Upper lobe of left lung (tissue), 6 donors: ENCODE data around the gene DMTF1. TPM values are rescaled to one million over a fixed set of nuclear protein-coding genes. Genes with fewer than 3 reads are reported as not detected.

Source experiments
- ATAC-seq, 2 donors: fragments of 200-7000 bp; cut with Tn5 transposase; one replicate each; pipeline ENCODE4 v1.9.1; 2022; ENCODE audit warnings: mild to moderate bottlenecking in 2 of 2, moderate library complexity in 2 of 2; ENCODE audit not compliant: low FRiP score in 2 of 2
- DNase-seq, 2 donors: peaks; one replicate each; pipeline ENCODE4 v3.0.0-alpha.2; 2019 to 2020
- H3K27ac ChIP-seq, 4 donors: fragments of 200-600 bp; sonication (generic); one replicate each; pipeline ENCODE4 v1.5.1; 2016 to 2019
- H3K27me3 ChIP-seq, 4 donors: fragments of 200-600 bp; sonication (generic); one replicate each; pipeline ENCODE4 v1.5.1; 2017 to 2019
- H3K36me3 ChIP-seq, 4 donors: fragments of 200-600 bp; sonication (generic); one replicate each; pipeline ENCODE4 v1.5.1; 2016 to 2019
- H3K4me1 ChIP-seq, 4 donors: fragments of 200-600 bp; sonication (generic); one replicate each; pipeline ENCODE4 v1.5.1; 2018 to 2019
- H3K4me3 ChIP-seq, 4 donors: fragments of 200-600 bp; sonication (generic); one replicate each; pipeline ENCODE4 v1.5.1; 2017 to 2019; ENCODE audit warnings: mild to moderate bottlenecking in 2 of 4, moderate library complexity in 1 of 4
- H3K9me3 ChIP-seq, 4 donors: fragments of 200-600 bp; sonication (generic); one replicate each; pipeline ENCODE4 v1.5.1; 2018 to 2019
- CTCF ChIP-seq, 6 experiments: fragments of 450-650 bp in 4 of 6; fragments of 200-600 bp in 2 of 6; sonication (generic) in 2 of 6; IDR thresholded peaks; one replicate each; pipeline ENCODE4 v1.5.1; 2016 to 2019; ENCODE audit warnings: antibody characterized with exemption in 6 of 6
- EP300 ChIP-seq, 4 donors: sonication (generic); formaldehyde crosslinking; IDR thresholded peaks; one replicate each; pipeline ENCODE4 v1.5.1; 2017; ENCODE audit warnings: antibody characterized with exemption in 4 of 4, control low read depth in 2 of 4
- POLR2A ChIP-seq, 4 donors: fragments of 450-650 bp; IDR thresholded peaks; one replicate each; pipeline ENCODE4 v1.5.1; 2016 to 2017; ENCODE audit warnings: antibody characterized with exemption in 4 of 4, mild to moderate bottlenecking in 2 of 4
- POLR2AphosphoS5 ChIP-seq, 2 donors: sonication (generic); formaldehyde crosslinking; IDR thresholded peaks; one replicate each; pipeline ENCODE4 v1.5.1; 2017; ENCODE audit warnings: antibody characterized with exemption in 2 of 2
- WGBS, 2 donors: methylation state at CpG; one replicate each; pipeline ENCODE4 v1.1.5; 2017 to 2018; 5-methylcytosine and 5-hydroxymethylcytosine counted together
- total RNA-seq, 6 donors: library from RNA; depleted of rRNA in 4 of 6; stranded (reverse); fragments of >200 nt in 4 of 6; gene quantifications; one replicate each; pipeline versions ENCODE4 v1.1.0 to v1.2.1, GENCODE V29; 2016 to 2021
- donor health status: DM: no; HTN: no; CAD: no; lungs with moderate emphysema.
- donor health status: DM: no; HTN: yes; CAD: no; lungs with severe emphysema.

DMTF1 gene
- total RNA-seq, 6 donors from 2014 or later, result 51.8 to 258 (median 77.7) TPM

GRCh38 chr7:87144173-87144657, 8.0 kb upstream of the DMTF1 start:
- Histone ChIP-seq H3K4me3 (no peak overlapping the region), H3K27me3 (no peaks in the 10 kb centered on the region), H3K9me3 (no peaks in the 10 kb centered on the region), H3K36me3 (no peaks in the 10 kb centered on the region), H3K27ac (no peak overlapping the region), H3K4me1 (peaks cover 0 to 8% (median 0%) of the 10 kb centered on the region in 4 donors)
- no peak for TF ChIP-seq POLR2AphosphoS5 (IDR thresholded peaks at IDR 0.05)
- WGBS, 2 donors, result 58% methylated on average over 2 of the region's 2 CpGs
- no peak for ATAC-seq
- no peak for DNase-seq

- no peak for ATAC-seq
- no peaks in the 10 kb centered on the region for H3K27me3 ChIP-seq
- peak in 1 of 2 donors; percentile 63 for DNase-seq
- peaks cover 0 to 14% (median 9%) of the 10 kb centered on the region in 4 donors for H3K4me1 ChIP-seq
- TF ChIP-seq CTCF (IDR thresholded peaks at IDR 0.05), result no peak
- TF ChIP-seq POLR2AphosphoS5 (IDR thresholded peaks at IDR 0.05), result no peak
- TF ChIP-seq POLR2A (IDR thresholded peaks at IDR 0.05), result no peak
- no peak for TF ChIP-seq EP300 (IDR thresholded peaks at IDR 0.05)
- H3K27ac ChIP-seq, result no peak overlapping the region
- 91 to 94% methylated on average over 24 to 25 of the region's 25 CpGs for WGBS, 2 donors
- H3K36me3 ChIP-seq, result no peaks in the 10 kb centered on the region
- H3K4me3 ChIP-seq, result no peak overlapping the region
- no peaks in the 10 kb centered on the region for H3K9me3 ChIP-seq
Observed at GRCh38 chr7:87146740-87147386, 5.4 kb upstream of the DMTF1 start.

GRCh38 chr7:87147500-87147899, 4.8 kb upstream of the DMTF1 start:
- TF ChIP-seq POLR2A (IDR thresholded peaks at IDR 0.05) (no peak), POLR2AphosphoS5 (IDR thresholded peaks at IDR 0.05) (no peak), EP300 (IDR thresholded peaks at IDR 0.05) (no peak), CTCF (IDR thresholded peaks at IDR 0.05) (no peak)
- ATAC-seq (no peak), DNase-seq (no peak)
- WGBS, 2 donors, result 92 to 95% methylated on average over 7 of the region's 7 CpGs
- no peak overlapping the region for H3K4me3 ChIP-seq
- no peaks in the 10 kb centered on the region for H3K27me3 ChIP-seq
- H3K9me3 ChIP-seq, result no peaks in the 10 kb centered on the region
- H3K27ac ChIP-seq, result no peak overlapping the region
- H3K4me1 ChIP-seq, result peaks cover 0 to 14% (median 9%) of the 10 kb centered on the region in 4 donors
- H3K36me3 ChIP-seq, result no peaks in the 10 kb centered on the region

GRCh38 chr7:87148332-87148955, 3.8 kb upstream of the DMTF1 start:
- ATAC-seq (no peak), DNase-seq (no peak)
- no peaks in the 10 kb centered on the region for H3K36me3 ChIP-seq
- peak overlapping the region in 1 of 4 donors; percentile 37 for H3K27ac ChIP-seq
- 32 to 54% methylated on average over 1 of the region's 1 CpG for WGBS, 2 donors
- TF ChIP-seq EP300 (IDR thresholded peaks at IDR 0.05) (no peak), CTCF (IDR thresholded peaks at IDR 0.05) (peak in 5 of 6 experiments; percentile 27 to 44 (median 38))
- no peaks in the 10 kb centered on the region for H3K27me3 ChIP-seq
- peaks cover under 1 to 14% (median 9%) of the 10 kb centered on the region in 4 donors for H3K4me1 ChIP-seq
- H3K9me3 ChIP-seq, result no peaks in the 10 kb centered on the region
- no peak overlapping the region for H3K4me3 ChIP-seq

- no peaks in the 10 kb centered on the region for H3K36me3 ChIP-seq
- ATAC-seq (no peak), DNase-seq (no peak)
- 42 to 51% methylated on average over 9 of the region's 9 CpGs for WGBS, 2 donors
- TF ChIP-seq POLR2A (IDR thresholded peaks at IDR 0.05) (no peak), CTCF (IDR thresholded peaks at IDR 0.05) (no peak), EP300 (IDR thresholded peaks at IDR 0.05) (no peak), POLR2AphosphoS5 (IDR thresholded peaks at IDR 0.05) (no peak)
- peaks cover 28 to 37% (median 33%) of the 10 kb centered on the region in 4 donors for H3K4me1 ChIP-seq
- H3K27me3 ChIP-seq, result no peaks in the 10 kb centered on the region
- peak overlapping the region; percentile 33 to 83 (median 68) for H3K4me3 ChIP-seq
- H3K9me3 ChIP-seq, result no peaks in the 10 kb centered on the region
- peak overlapping the region; percentile 96 to 100 (median 98) for H3K27ac ChIP-seq
Observed at GRCh38 chr7:87151002-87151728, 1.1 kb upstream of the DMTF1 start.
